AG04450 (cell line): ENCODE data around the gene PPM1M. TPM values are rescaled to one million over a fixed set of nuclear protein-coding genes. Genes with fewer than 3 reads are reported as not detected.

Experiments used
- CTCF ChIA-PET: fragments of 300-600, 350-600 bp; formaldehyde crosslinking; extraction: SDS; loops from one replicate; lab custom pipeline; 2022; ENCODE audit warnings: antibody characterized with exemption, inconsistent platforms; lab: Charles Lee
- POLR2A ChIA-PET: fragments of 350-600 bp; formaldehyde crosslinking; extraction: SDS; loops from one replicate; lab custom pipeline; 2021; ENCODE audit warnings: antibody characterized with exemption, inconsistent platforms; lab: Yijun Ruan, JAX
- DNase-seq: peaks from one replicate; pipeline ENCODE4 v3.0.0-alpha.2; 2011; ENCODE audit warnings: low read depth, low spot score
- H3K27ac ChIP-seq: one replicate; pipeline ENCODE4 v1.5.1; 2012; ENCODE audit warnings: low read depth, low read length, control low read depth
- H3K27me3 ChIP-seq: one replicate; pipeline ENCODE4 v1.6.0; 2012; ENCODE audit warnings: low read length; ENCODE audit not compliant: control insufficient read depth, insufficient read depth
- H3K4me3 ChIP-seq: 2 replicates; pipeline ENCODE4 v1.5.1; 2011; ENCODE audit warnings: mild to moderate bottlenecking, low read depth, low read length, control low read depth
- H3K9me3 ChIP-seq: 2 replicates; pipeline ENCODE4 v1.5.1; 2012; ENCODE audit warnings: low read length; ENCODE audit not compliant: control insufficient read depth, insufficient read depth
- CTCF ChIP-seq: IDR thresholded peaks from 2 replicates; pipeline ENCODE4 v1.5.1; 2011; ENCODE audit warnings: low read depth, low read length, control low read depth, inconsistent platforms
- polyA plus RNA-seq: library from polyadenylated mRNA; depleted of rRNA; stranded (reverse); fragments of >200 nt; gene quantifications from 2 replicates; pipeline ENCODE4 v1.2.3, GENCODE V29; 2011

PPM1M gene
- polyA plus RNA-seq, 1 experiment = 29.2 TPM

GRCh38 chr3:52210550-52211046, 35.0 kb upstream of the PPM1M start:
- ChIA-PET POLR2A (no interaction called here), CTCF (interaction anchor here (5.0 kb wide), 1 partner anchor 11 kb away, joined by 38 read pairs; no protein-coding TSS in a partner anchor)
- no peak for TF ChIP-seq CTCF
- no peak overlapping the region for H3K27ac ChIP-seq
- no peak for DNase-seq
- no peak overlapping the region for H3K4me3 ChIP-seq
- H3K27me3 ChIP-seq = no peaks in the 10 kb centered on the region
- H3K9me3 ChIP-seq = no peaks in the 10 kb centered on the region

GRCh38 chr3:52211268-52211891, 34.2 kb upstream of the PPM1M start:
- CTCF ChIA-PET = interaction anchor here (5.0 kb wide), 1 partner anchor 11 kb away, joined by 38 read pairs; no protein-coding TSS in a partner anchor
- Histone ChIP-seq H3K27ac (no peak overlapping the region), H3K4me3 (no peak overlapping the region), H3K27me3 (no peaks in the 10 kb centered on the region), H3K9me3 (no peaks in the 10 kb centered on the region)
- POLR2A ChIA-PET = no interaction called here
- no peak for TF ChIP-seq CTCF
- DNase-seq = no peak

GRCh38 chr3:52213005-52213404, 32.6 kb upstream of the PPM1M start:
- H3K27me3 ChIP-seq = no peaks in the 10 kb centered on the region
- H3K9me3 ChIP-seq = no peaks in the 10 kb centered on the region
- ChIA-PET POLR2A (no interaction called here), CTCF (interaction anchor here (5.0 kb wide), 1 partner anchor 9 kb away, joined by 38 read pairs; no protein-coding TSS in a partner anchor)
- TF ChIP-seq CTCF = no peak
- no peak overlapping the region for H3K27ac ChIP-seq
- DNase-seq = no peak
- no peak overlapping the region for H3K4me3 ChIP-seq

GRCh38 chr3:52213901-52214300, 31.7 kb upstream of the PPM1M start:
- H3K27me3 ChIP-seq = no peaks in the 10 kb centered on the region
- DNase-seq = no peak
- no peak overlapping the region for H3K4me3 ChIP-seq
- no peak for TF ChIP-seq CTCF
- CTCF ChIA-PET = no interaction called here
- POLR2A ChIA-PET = no interaction called here
- H3K9me3 ChIP-seq = no peaks in the 10 kb centered on the region
- H3K27ac ChIP-seq = no peak overlapping the region

- TF ChIP-seq CTCF = no peak
- CTCF ChIA-PET = interaction anchor here (0.8 to 1.2 kb wide), 2 partner anchors 13 to 124 kb away, joined by 3 read pairs; no protein-coding TSS in a partner anchor
- no peak for DNase-seq
- POLR2A ChIA-PET = no interaction called here
- H3K27me3 ChIP-seq = no peaks in the 10 kb centered on the region
- H3K4me3 ChIP-seq = no peak overlapping the region
- no peaks in the 10 kb centered on the region for H3K9me3 ChIP-seq
- H3K27ac ChIP-seq = no peak overlapping the region
These were observed 30.2 kb upstream of the PPM1M start for GRCh38 chr3:52215351-52215750.
